ENCODE measurements around the gene ALOXE3. TPM values are rescaled to one million over a fixed set of nuclear protein-coding genes. Genes with fewer than 3 reads are reported as not detected.

ALOXE3 gene
- total RNA-seq, 1 experiment from 2014 or later = not detected

DNA sequence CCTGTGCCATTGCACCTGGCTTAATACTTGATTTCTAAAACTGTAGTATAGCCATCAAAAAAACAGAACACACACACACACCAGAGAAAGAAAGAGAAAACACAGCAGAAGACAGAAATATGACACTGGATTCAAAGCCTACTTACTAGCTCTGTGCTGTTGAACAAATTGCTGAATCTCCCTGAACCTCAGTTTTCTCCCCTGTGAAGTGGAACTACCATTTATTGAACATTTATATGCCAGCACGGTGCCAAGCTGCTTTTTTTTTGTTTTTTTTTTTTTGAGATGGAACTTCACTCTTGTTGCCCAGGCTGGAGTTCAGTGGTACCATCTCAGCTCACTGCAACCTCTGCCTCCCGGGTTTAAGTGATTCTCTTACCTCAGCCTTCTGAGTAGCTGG, 17.6 kb downstream of the ALOXE3 start:
- TF ChIP-seq, protein P1, sequence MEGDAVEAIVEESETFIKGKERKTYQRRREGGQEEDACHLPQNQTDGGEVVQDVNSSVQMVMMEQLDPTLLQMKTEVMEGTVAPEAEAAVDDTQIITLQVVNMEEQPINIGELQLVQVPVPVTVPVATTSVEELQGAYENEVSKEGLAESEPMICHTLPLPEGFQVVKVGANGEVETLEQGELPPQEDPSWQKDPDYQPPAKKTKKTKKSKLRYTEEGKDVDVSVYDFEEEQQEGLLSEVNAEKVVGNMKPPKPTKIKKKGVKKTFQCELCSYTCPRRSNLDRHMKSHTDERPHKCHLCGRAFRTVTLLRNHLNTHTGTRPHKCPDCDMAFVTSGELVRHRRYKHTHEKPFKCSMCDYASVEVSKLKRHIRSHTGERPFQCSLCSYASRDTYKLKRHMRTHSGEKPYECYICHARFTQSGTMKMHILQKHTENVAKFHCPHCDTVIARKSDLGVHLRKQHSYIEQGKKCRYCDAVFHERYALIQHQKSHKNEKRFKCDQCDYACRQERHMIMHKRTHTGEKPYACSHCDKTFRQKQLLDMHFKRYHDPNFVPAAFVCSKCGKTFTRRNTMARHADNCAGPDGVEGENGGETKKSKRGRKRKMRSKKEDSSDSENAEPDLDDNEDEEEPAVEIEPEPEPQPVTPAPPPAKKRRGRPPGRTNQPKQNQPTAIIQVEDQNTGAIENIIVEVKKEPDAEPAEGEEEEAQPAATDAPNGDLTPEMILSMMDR (IDR thresholded peaks at IDR 0.05; ENCODE audit: unreplicated experiment) = no peak
- H3K36me3 Mint-ChIP-seq (ENCODE audit: insufficient read depth, unreplicated experiment) = peaks cover 5% of the 10 kb centered on the region
- intact Hi-C loops (cut with micrococcal nuclease; ENCODE audit: unreplicated experiment) = no loop called here
- H3K4me1 Mint-ChIP-seq (ENCODE audit: low read depth, unreplicated experiment) = peaks cover 9% of the 10 kb centered on the region
- no peak overlapping the region for H3K27ac Mint-ChIP-seq (ENCODE audit: unreplicated experiment)
- no peak for DNase-seq
- H3K4me3 Mint-ChIP-seq (ENCODE audit: low read depth, unreplicated experiment) = no peak overlapping the region
- no TSS peak for BruUV-seq (replicated peaks)
- peaks cover 23% of the 10 kb centered on the region for H3K27me3 Mint-ChIP-seq (ENCODE audit: unreplicated experiment)
- CTCF ChIA-PET = interaction anchor here (1.2 kb wide), 1 partner anchor 10 kb away, joined by 3 read pairs; no protein-coding TSS in a partner anchor
- H3K9me3 Mint-ChIP-seq (ENCODE audit: low read depth, unreplicated experiment) = no peaks in the 10 kb centered on the region

DNA sequence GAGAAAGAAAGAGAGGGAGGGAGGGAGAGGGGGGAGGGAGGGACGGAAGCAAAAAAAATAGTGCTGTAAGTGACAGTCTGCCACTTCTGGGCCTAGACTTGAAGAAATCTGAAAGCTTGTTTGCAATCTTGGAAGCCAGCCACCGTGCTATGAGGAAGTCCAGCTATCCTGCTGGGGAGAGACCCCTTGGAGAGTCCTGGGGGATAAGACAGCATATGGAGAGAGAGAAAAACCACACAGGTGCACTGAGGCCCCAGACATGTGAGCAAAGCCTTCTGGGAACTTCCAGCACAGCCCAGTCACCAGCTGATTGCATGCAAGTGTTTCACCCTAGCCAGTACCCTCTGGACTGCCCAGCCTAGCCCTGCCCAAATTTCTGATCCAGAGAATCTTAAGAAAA, 18.2 kb downstream of the ALOXE3 start:
- no peak for DNase-seq
- CTCF ChIA-PET = interaction anchor here (1.2 kb wide), 1 partner anchor 10 kb away, joined by 3 read pairs; no protein-coding TSS in a partner anchor
- BruUV-seq (replicated peaks) = no TSS peak
- Mint-ChIP-seq H3K4me3 (ENCODE audit: low read depth, unreplicated experiment) (no peak overlapping the region), H3K4me1 (ENCODE audit: low read depth, unreplicated experiment) (peaks cover 7% of the 10 kb centered on the region), H3K27ac (ENCODE audit: unreplicated experiment) (no peak overlapping the region), H3K36me3 (ENCODE audit: insufficient read depth, unreplicated experiment) (peaks cover 5% of the 10 kb centered on the region), H3K27me3 (ENCODE audit: unreplicated experiment) (peaks cover 29% of the 10 kb centered on the region), H3K9me3 (ENCODE audit: low read depth, unreplicated experiment) (no peaks in the 10 kb centered on the region)
- intact Hi-C loops (cut with micrococcal nuclease; ENCODE audit: unreplicated experiment) = no loop called here
- TF ChIP-seq, protein P1 (IDR thresholded peaks at IDR 0.05; ENCODE audit: unreplicated experiment) = no peak

DNA sequence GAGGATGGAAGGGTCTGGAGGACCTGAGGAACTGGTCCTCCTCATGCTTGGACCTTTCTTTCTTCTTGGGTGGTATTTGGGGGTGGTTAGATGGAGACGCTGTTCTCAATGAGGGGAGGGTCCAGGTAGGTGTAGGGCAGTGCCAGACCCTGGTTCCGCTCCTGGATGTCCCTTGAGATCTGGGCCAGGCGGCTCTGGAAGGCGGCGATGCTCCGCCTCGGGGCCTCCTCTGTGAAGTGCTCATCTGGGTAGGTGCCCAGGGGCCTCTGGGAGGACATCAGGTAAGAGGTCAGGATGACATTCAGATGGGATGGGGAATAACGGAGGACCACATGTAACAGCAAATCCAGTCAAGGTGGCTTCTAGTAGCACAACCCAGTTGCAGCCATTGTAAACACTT, 21.8 kb downstream of the ALOXE3 start:
- no TSS peak for BruUV-seq (replicated peaks)
- Mint-ChIP-seq H3K27me3 (ENCODE audit: unreplicated experiment) (peaks cover 40% of the 10 kb centered on the region), H3K27ac (ENCODE audit: unreplicated experiment) (no peak overlapping the region), H3K4me1 (ENCODE audit: low read depth, unreplicated experiment) (no peaks in the 10 kb centered on the region), H3K9me3 (ENCODE audit: low read depth, unreplicated experiment) (no peaks in the 10 kb centered on the region), H3K36me3 (ENCODE audit: insufficient read depth, unreplicated experiment) (peaks cover 5% of the 10 kb centered on the region), H3K4me3 (ENCODE audit: low read depth, unreplicated experiment) (no peak overlapping the region)
- intact Hi-C loops (cut with micrococcal nuclease; ENCODE audit: unreplicated experiment) = no loop called here
- TF ChIP-seq, protein P1 (IDR thresholded peaks at IDR 0.05; ENCODE audit: unreplicated experiment) = no peak
- no peak for DNase-seq
- CTCF ChIA-PET = no interaction called here

DNA sequence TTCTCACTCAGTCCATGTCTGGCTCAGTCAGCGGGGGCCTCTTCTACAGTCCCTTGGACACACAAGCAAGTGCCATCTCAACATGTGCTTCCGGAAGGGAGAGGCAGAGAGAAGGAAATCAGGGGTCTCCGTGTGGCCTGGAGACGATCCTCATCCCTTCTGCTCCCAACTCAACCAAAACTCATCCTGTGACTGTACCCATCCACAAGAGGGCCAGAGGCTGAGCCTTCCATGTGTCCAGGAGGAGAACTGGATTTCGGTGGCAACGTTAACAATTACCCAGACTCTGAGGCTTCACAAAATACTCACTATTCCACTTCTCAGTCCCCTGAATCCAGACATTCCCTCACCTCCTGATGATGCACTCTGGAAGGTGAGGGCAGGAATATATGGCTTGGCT, 23.0 kb downstream of the ALOXE3 start:
- Mint-ChIP-seq H3K9me3 (ENCODE audit: low read depth, unreplicated experiment) (no peaks in the 10 kb centered on the region), H3K4me3 (ENCODE audit: low read depth, unreplicated experiment) (no peak overlapping the region), H3K27me3 (ENCODE audit: unreplicated experiment) (peaks cover 52% of the 10 kb centered on the region), H3K36me3 (ENCODE audit: insufficient read depth, unreplicated experiment) (peaks cover 5% of the 10 kb centered on the region), H3K27ac (ENCODE audit: unreplicated experiment) (no peak overlapping the region), H3K4me1 (ENCODE audit: low read depth, unreplicated experiment) (no peaks in the 10 kb centered on the region)
- CTCF ChIA-PET = no interaction called here
- BruUV-seq (replicated peaks) = no TSS peak
- intact Hi-C loops (cut with micrococcal nuclease; ENCODE audit: unreplicated experiment) = no loop called here
- TF ChIP-seq, protein P1 (IDR thresholded peaks at IDR 0.05; ENCODE audit: unreplicated experiment) = no peak
- no peak for DNase-seq
